Heart left ventricle (tissue), 13 donors: ENCODE data around the gene KIF20B.

Experiments
- POLR2A ChIP-seq, 2 donors: fragments of 450-650 bp; IDR thresholded peaks; one replicate each; pipeline ENCODE4 v1.6.1; 2017; ENCODE audit warnings: antibody characterized with exemption in 2 of 2, mild to moderate bottlenecking in 2 of 2, moderate library complexity in 2 of 2
- TF ChIP-seq, protein P1 (sequence below), 12 donors: fragments of 200-600 bp; sonication (generic) in 4 of 12; IDR thresholded peaks; one replicate each; pipeline versions ENCODE4 v1.5.0 to v1.8.0; 2018 to 2022; ENCODE audit warnings: antibody characterized with exemption in 12 of 12, mild to moderate bottlenecking in 5 of 12
- donor health status: ischemic (EF 13 %, LVEDD 7.1; RV severe dilation, severe dysfunction).
- donor health status: DM: no; HTN: yes; CAD: no.
- donor health status: DM: no; HTN: no; CAD: no.
- donor health status: ischemic (EF 25% LVEDD 6.9; RV normal size, moderate dysfunction).
- donor health status: ischemic (EF 25% LVEDD 5.7; RV mildly dilated, moderate dysfunction).
- donor health status: ischemic (EF 35%, LVEDD 5.7; RV mildly dilated, moderate dysfunction).
- donor health status: nonischemic (EF 11% LVEDD 7.7; RV severe dilation, severe dysfunction).
- donor health status: DM: yes; HTN: yes; CAD: no.
- donor health status: PGD.
- donor health status: ischemic (EF 29% LVEDD 5.4; RV normal size, mild dysfunction).
- donor health status: nonischemic (EF 23%, LVEDD 6.1; RV moderate dilation, normal function).

- TF ChIP-seq, protein P1, sequence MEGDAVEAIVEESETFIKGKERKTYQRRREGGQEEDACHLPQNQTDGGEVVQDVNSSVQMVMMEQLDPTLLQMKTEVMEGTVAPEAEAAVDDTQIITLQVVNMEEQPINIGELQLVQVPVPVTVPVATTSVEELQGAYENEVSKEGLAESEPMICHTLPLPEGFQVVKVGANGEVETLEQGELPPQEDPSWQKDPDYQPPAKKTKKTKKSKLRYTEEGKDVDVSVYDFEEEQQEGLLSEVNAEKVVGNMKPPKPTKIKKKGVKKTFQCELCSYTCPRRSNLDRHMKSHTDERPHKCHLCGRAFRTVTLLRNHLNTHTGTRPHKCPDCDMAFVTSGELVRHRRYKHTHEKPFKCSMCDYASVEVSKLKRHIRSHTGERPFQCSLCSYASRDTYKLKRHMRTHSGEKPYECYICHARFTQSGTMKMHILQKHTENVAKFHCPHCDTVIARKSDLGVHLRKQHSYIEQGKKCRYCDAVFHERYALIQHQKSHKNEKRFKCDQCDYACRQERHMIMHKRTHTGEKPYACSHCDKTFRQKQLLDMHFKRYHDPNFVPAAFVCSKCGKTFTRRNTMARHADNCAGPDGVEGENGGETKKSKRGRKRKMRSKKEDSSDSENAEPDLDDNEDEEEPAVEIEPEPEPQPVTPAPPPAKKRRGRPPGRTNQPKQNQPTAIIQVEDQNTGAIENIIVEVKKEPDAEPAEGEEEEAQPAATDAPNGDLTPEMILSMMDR (IDR thresholded peaks at IDR 0.05): no peak
- TF ChIP-seq POLR2A (IDR thresholded peaks at IDR 0.05): no peak
Measured at GRCh38 chr10:89710753-89711152, 9.4 kb downstream of the KIF20B start.
